Activated CD4-positive, CD25-positive, alpha-beta regulatory T cell treated with anti-CD3 and anti-CD28 coated beads, Interleukin-2, amount 50 U/mL, for 16 hours (primary cell): ENCODE results near the gene APOL6.
"Not testable (repeated sequence)": the region's sequence is repeated elsewhere in the genome, so short reads cannot be mapped to it uniquely, and the experiment has no call there.

ENCODE experiments used
- DNase-seq: peaks from one replicate; pipeline ENCODE4 v3.0.0-alpha.2; 2020; ENCODE audit warnings: low read depth, low spot score

Gene APOL6

DNA sequence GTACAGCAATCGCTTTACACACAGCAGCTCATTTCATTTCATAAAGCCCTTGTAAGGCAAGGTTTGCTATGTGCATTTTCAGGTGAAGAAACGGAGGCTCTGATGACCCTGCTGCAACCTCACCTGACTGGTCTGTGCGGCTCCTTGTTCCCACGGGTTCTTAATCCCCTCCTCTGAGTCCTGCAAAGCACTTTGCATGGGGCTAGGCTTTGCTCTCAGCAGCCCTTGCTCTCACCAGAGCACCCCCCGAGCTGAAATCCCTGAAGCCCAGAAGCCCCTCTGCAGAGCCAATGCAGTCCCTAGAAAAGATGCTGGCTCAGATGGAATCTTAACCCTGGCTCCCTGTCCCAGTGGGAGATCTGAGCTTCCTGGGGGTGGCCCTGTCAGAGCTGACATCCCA, 11.0 kb upstream of the APOL6 start:
- DNase-seq, result no peak

DNA sequence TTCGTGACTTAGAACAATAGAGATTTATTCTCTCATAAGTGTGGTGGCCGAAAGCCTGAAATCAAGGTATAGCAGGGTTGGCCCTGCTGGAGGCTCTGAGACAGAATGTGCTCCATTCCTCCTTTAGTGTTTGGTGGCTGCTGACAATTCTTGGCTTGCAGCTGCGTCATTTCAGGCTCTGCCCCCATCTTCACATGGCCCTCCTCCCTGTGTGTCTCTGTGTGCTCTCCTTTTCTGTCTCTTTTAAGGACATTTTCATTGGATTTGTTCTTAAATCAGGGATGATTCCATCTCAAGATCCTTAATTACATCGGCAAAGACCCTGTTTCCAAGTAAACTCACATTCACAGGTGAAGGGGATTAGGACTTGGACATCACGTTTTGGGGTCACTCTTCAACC, 10.2 kb upstream of the APOL6 start:
- DNase-seq, result no peak

- no peak for DNase-seq
These were observed 9.8 kb upstream of the APOL6 start for GRCh38 chr22:35638410-35638809.

GRCh38 chr22:35641494-35642120, 6.6 kb upstream of the APOL6 start:
- DNase-seq, result no peak

- no peak for DNase-seq
These were observed 5.9 kb upstream of the APOL6 start for GRCh38 chr22:35642305-35642741.

GRCh38 chr22:35643991-35644390, 4.3 kb upstream of the APOL6 start:
- no peak for DNase-seq

DNA sequence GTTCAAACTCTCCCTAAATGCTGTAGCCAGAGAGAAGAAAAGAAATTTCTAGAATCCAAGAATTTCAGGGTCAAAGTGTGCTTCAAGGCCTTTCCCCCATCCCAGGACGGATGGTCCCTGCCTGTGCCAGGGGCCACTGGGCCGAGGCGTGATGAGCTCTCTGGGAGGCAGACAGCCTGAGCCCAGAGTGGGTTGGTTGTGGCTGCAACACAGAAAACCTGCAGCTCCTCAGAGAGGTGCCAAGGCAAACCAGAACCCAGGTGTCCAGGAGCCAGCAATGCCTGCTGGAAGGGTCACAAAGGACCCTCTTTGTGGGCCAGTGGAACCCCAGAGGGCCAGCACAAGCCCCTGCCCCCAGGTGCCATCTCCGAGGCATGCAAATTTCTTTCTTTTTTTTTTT, 2.6 kb upstream of the APOL6 start:
- DNase-seq, result no peak

GRCh38 chr22:35649026-35649553, 844 bp downstream of the APOL6 start:
- no peak for DNase-seq

GRCh38 chr22:35649636-35650250, 1.5 kb downstream of the APOL6 start:
- DNase-seq, result no peak

DNA sequence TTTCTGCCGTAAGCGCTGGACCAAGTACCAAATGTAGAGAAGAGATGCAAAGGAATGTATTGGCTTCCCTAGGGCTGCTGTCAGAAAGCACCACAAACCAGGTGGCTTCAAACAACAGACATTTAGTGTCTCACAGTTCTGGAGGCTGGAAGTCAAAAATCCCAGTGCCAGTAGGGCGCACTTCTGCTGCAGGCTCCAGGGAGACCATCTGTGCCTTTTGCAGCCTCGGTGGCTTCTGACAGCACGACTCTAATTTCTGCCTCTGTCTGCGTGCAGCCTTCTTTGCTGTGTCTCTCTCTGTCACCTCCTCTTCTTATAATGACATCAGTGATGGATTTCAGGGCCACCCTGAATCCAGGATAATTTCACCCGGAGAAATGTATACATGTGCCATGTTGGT, 2.8 kb downstream of the APOL6 start:
- DNase-seq, result no peak

- DNase-seq, result no peak
These were observed 5.6 kb downstream of the APOL6 start for GRCh38 chr22:35653824-35654223.

DNA sequence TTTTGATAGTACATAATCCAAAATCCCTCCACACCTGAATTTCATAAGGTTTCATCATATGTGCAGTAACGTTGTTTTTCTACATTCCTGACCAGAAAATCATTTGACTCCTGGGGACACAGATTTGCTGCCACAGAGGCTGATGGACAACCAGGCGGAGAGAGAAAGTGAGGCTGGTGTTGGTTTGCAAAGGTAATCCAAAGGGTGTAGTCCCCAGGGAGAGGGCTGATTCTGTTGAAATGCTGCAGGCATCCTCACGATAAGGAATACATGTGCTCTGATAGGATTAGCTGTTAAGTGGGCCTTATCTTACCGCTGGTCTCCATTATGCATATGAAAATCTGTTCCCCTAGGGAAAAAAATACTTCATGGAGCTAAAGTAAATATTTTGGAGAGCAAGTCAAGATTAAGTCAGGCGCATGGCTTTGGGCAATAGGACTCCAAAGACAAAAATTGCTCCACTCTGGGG, 8.1 kb downstream of the APOL6 start:
- no peak for DNase-seq

DNA sequence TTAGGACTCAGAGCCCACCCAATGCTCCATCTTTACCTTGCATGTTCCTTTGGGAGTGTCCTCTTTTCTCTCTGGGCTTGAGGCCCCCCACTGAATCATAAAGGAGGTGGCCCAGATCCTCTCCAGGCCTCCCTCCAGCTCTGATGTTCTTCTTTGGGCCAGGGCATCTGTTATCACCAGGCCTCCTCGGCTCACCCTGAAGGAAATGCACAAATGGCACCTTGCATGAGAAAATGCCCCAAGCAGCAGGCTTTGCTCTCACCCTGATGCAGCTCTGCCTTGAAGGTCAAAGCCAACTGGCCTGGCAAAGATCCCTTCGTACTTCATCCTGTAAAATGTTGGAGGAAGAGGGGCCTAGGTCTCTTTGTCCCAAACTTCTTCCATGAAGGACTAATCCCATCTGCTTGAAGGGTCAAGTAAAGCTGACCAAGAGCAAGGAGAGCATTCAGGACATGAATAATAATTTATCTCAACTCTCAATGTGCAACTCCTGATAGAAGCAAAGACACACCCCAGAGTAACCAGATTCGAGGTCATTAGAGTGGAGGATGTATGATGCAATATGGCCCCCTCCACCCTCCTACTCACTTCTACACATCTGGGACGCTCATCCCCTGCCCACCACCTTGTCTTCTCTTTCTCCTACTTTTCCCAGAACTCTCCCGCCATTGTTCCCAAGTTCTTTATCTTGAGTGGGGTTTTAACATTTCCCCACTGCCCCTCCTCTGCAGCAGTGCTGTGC, 9.5 kb downstream of the APOL6 start:
- DNase-seq, result no peak

DNA sequence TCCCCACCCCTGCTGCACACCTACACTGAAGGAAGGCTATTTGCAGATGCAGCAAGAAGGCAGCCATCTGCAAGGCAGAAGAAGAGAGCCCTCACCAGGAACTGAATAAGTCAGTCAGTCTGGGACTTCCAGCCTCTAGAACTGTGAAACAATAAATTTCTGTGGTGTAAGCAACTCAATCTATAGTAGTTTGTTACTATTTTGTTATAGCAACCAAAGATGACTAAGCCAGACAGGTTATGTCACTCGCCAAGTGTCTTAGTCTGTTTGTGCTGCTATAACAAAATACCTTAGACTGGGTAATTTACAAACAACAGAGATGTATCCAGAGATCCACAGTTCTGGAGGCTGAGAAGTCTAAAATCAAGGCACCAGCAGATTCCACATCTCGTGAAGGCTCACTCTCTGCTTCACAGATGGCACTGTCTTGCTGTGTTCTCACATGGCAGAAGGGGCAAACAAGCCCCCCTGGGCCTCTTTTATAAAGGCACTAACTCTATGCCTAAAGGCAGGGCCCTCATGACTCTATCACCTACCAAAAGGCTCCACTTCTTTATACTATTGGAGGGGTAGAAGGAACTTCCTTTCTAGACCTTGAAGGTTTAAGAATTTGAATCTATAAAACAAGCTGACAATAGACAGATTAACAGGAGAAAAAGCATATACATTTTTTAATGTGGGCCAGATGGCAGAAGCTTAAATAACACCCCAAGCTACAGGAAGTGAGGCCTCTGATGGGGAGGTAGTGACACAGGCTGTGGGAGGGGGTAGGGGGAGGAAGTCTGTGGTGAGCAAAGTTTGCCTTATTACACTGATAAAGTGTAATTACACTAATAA, 12.3 kb downstream of the APOL6 start:
- DNase-seq, result peak; percentile 54

GRCh38 chr22:35661464-35661863, 13.2 kb downstream of the APOL6 start:
- no peak for DNase-seq

DNA sequence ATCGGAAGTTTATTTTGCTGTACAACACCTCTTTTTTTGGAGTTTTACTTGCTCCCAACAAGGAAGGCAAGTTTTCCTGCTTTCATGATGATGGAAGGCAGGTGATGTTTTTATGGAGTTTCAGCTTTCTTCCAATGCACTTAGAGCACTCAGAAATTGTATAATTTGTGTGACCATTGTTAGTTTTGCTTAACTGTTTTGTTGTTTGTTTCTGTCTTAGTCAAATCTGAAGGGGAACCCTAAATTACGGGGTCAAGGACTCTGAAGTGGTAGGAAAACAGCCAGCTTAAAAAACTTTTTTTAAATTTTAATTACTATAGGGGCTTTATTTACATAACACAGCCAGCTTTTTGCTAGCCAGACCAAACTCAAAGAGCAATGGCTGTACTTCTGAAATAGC, 14.7 kb downstream of the APOL6 start:
- DNase-seq, result no peak

DNA sequence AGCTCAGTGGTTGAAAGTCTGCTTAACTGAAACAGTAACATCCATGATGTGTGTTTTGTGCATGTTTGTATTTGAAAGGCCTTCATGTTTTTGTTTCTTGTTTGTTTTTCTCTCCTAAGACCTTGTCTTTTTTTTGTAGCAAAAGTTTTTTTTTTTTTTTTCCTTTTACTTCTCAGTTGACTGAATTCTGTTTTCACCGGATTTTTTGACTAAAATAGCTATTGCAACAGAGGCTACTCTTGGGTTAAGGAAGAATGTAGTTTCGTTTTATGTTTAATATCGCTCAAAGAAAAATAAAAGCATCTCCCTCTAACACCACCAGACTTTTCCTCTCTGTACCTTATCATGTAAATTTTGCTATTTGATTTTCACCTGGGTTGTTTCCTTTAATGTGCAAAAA, 15.1 kb downstream of the APOL6 start:
- DNase-seq, result no peak

DNA sequence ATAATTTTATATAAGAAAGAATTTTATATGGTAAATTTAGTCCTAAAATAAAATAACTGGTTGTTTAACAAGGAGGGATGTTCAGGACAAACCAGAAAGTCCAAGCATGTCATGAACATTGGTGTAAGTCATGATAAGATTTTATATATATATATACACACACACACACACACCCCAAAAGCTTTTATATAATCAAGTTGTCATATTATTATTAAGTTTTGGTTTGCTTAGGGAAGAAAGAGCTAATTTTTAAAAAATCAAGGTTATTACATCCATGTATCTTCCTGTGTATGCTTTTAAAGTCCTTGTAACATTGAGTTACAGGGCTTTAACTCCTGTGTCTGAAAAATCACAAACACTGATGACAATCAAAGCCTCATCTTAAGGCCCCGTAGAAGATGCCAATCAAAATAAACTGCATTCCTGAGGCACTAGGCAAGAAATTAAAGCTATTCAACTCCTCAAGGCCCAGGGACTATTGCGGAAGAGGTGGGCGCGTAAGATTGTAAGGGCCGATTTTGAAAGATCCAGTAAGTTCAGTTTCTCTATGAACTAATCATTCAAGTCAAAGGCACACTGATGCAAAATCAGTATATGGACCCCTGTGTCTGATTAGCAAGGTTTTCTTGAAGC, 16.8 kb downstream of the APOL6 start:
- DNase-seq, result no peak

- not testable (repeated sequence) for DNase-seq
These were observed 18.5 kb downstream of the APOL6 start for GRCh38 chr22:35666699-35667098.

GRCh38 chr22:35674335-35674734, 26.1 kb downstream of the APOL6 start:
- DNase-seq, result no peak

DNA sequence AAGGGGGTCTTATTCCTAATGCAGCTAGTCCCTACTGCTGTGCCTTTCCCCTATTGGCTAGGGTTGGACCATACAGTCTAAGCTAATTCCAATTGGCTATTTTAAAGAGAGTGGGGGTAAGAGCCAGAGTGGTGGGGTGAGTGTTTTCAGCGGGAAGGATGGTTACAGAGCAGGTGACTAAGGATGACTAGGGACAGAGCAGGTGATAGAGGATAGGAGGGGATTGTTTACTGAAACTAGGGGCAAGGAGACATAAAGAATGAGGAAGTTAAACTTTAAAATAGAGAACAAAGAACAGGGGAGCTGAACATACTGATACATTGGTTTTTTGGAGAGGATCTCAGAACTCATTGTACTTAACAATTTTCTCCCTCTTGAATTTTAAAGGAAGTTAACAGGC, 27.8 kb downstream of the APOL6 start:
- not testable (repeated sequence) for DNase-seq
